HL-60 (cell line): ENCODE results near the gene PCED1B.

ENCODE experiments used
- DNase-seq, 2 experiments: peaks; one replicate each; pipeline ENCODE4 v3.0.0-alpha.2; 2010 to 2020; ENCODE audit warnings: low read depth in 1 of 2, low spot score in 1 of 2
- H3K27ac ChIP-seq: fragments of 250-450 bp; sonication (Bioruptor Pico); replicated peaks from 2 replicates; pipeline ENCODE4 v1.5.1; 2020; ENCODE audit warnings: mild to moderate bottlenecking, moderate library complexity
- H3K27me3 ChIP-seq: fragments of 250-450 bp; sonication (Bioruptor Pico); 2 replicates; pipeline ENCODE4 v1.5.1; 2021; ENCODE audit warnings: mild to moderate bottlenecking, moderate library complexity; ENCODE audit not compliant: insufficient read depth, poor library complexity, severe bottlenecking
- H3K4me3 ChIP-seq: replicated peaks from 2 replicates; pipeline ENCODE4 v1.5.1; 2011; ENCODE audit warnings: mild to moderate bottlenecking, control low read depth, low read length; ENCODE audit not compliant: insufficient read depth
- CTCF ChIP-seq: IDR thresholded peaks from one replicate; pipeline ENCODE4 v1.5.1; 2011; ENCODE audit warnings: low read length, control low read depth, inconsistent platforms; ENCODE audit not compliant: insufficient read depth
- GABPA ChIP-seq: IDR thresholded peaks from 2 replicates; pipeline ENCODE4 v1.6.1; 2012; ENCODE audit warnings: low read depth
- POLR2AphosphoS5 ChIP-seq: IDR thresholded peaks from 2 replicates; pipeline ENCODE4 v1.6.1; 2012; ENCODE audit warnings: low read depth
- REST ChIP-seq: IDR thresholded peaks from 2 replicates; pipeline ENCODE4 v1.6.1; 2012; ENCODE audit warnings: low read depth; ENCODE audit not compliant: insufficient replicate concordance
- SPI1 ChIP-seq: IDR thresholded peaks from 2 replicates; pipeline ENCODE4 v1.6.1; 2012; ENCODE audit warnings: low read depth, mild to moderate bottlenecking, borderline replicate concordance

The PCED1B gene

GRCh38 chr12:47099610-47100009 is 20.2 kb downstream of the PCED1B start:
- Histone ChIP-seq H3K27ac (no peak overlapping the region), H3K27me3 (no peaks in the 10 kb centered on the region), H3K4me3 (no peak overlapping the region)
- TF ChIP-seq SPI1, result no peak
- no peak for TF ChIP-seq REST
- no peak for TF ChIP-seq POLR2AphosphoS5
- no peak for TF ChIP-seq GABPA
- TF ChIP-seq CTCF, result no peak
- DNase-seq, result no peak

GRCh38 chr12:47100160-47100559 is 20.7 kb downstream of the PCED1B start:
- no peak for TF ChIP-seq POLR2AphosphoS5
- TF ChIP-seq SPI1, result no peak
- no peak for TF ChIP-seq REST
- TF ChIP-seq GABPA, result no peak
- no peak for TF ChIP-seq CTCF
- no peaks in the 10 kb centered on the region for H3K27me3 ChIP-seq
- DNase-seq, result no peak
- no peak overlapping the region for H3K4me3 ChIP-seq
- H3K27ac ChIP-seq, result no peak overlapping the region

- H3K27ac ChIP-seq, result no peak overlapping the region
- H3K27me3 ChIP-seq, result no peaks in the 10 kb centered on the region
- DNase-seq, result no peak
Observed at GRCh38 chr12:47102406-47102805, 23.0 kb downstream of the PCED1B start.

More at GRCh38 chr12:47102406-47102805, 23.0 kb downstream of the PCED1B start:
- H3K4me3 ChIP-seq, result no peak overlapping the region
- TF ChIP-seq CTCF (no peak), SPI1 (no peak), POLR2AphosphoS5 (no peak), GABPA (no peak), REST (no peak)
